Lower leg skin (tissue), 4 donors: ENCODE measurements around the gene ARL17B. TPM values are rescaled to one million over a fixed set of nuclear protein-coding genes. Genes with fewer than 3 reads are reported as not detected.
"Not testable (repeated sequence)": the region's sequence is repeated elsewhere in the genome, so short reads cannot be mapped to it uniquely, and the experiment has no call there.

Source experiments
- DNase-seq, 2 donors: peaks; one replicate each; pipeline ENCODE4 v3.0.0-alpha.2; 2019; ENCODE audit warnings: low spot score in 2 of 2
- H3K4me3 ChIP-seq: fragments of 200-600 bp; sonication (generic); 2 replicates; pipeline ENCODE4 v1.5.1; 2017; ENCODE audit warnings: mild to moderate bottlenecking, low read depth; ENCODE audit not compliant: poor library complexity, severe bottlenecking
- CTCF ChIP-seq, 3 donors: fragments of 450-650 bp; IDR thresholded peaks; one replicate each; pipeline ENCODE4 v1.5.1; 2016; ENCODE audit warnings: antibody characterized with exemption in 3 of 3, mild to moderate bottlenecking in 3 of 3, moderate library complexity in 2 of 3
- POLR2A ChIP-seq, 2 donors: fragments of 450-650 bp; IDR thresholded peaks; one replicate each; pipeline ENCODE4 v1.6.1; 2016 to 2017; ENCODE audit warnings: antibody characterized with exemption in 2 of 2, mild to moderate bottlenecking in 1 of 2, moderate library complexity in 1 of 2
- WGBS, 2 donors: methylation state at CpG; one replicate each; pipeline ENCODE4 v1.1.5; 2018; 5-methylcytosine and 5-hydroxymethylcytosine counted together
- intact Hi-C: fragments of 100-400 bp; cut with DNase I; formaldehyde crosslinking; loops from one replicate; pipeline ENCODE4 v1.15.0; 2023; ENCODE audit warnings: low total_unique reads
- total RNA-seq, 4 donors: library from RNA; depleted of rRNA; stranded (reverse); fragments of >200 nt; gene quantifications; one replicate each; pipeline ENCODE4 v1.1.0, GENCODE V29; 2016

The ARL17B gene
- total RNA-seq, 4 donors from 2014 or later: 8.5 to 18.6 (median 12.1) TPM

- DNase-seq: no peak
- TF ChIP-seq CTCF (IDR thresholded peaks at IDR 0.05) (no peak), POLR2A (IDR thresholded peaks at IDR 0.05) (no peak)
- 51 to 55% methylated on average over 3 of the region's 3 CpGs for WGBS, 2 donors
- H3K4me3 ChIP-seq: no peak overlapping the region
- intact Hi-C loops: no loop called here
Observed at GRCh38 chr17:46264456-46265198, 96.9 kb downstream of the ARL17B start.

- intact Hi-C loops: no loop called here
- TF ChIP-seq POLR2A (IDR thresholded peaks at IDR 0.05): no peak
- no peak for TF ChIP-seq CTCF (IDR thresholded peaks at IDR 0.05)
- WGBS, 2 donors: 89 to 90% methylated on average over 8 of the region's 8 CpGs
- no peak overlapping the region for H3K4me3 ChIP-seq
- no peak for DNase-seq
Observed at GRCh38 chr17:46262271-46262670, 99.3 kb downstream of the ARL17B start.

- 1 to 4% methylated on average over 10 to 11 of the region's 62 CpGs for WGBS, 2 donors
- intact Hi-C loops, DNase-seq, H3K4me3 ChIP-seq: not testable (repeated sequence)
Observed at GRCh38 chr17:46259845-46260661, 101.5 kb downstream of the ARL17B start.

- H3K4me3 ChIP-seq, DNase-seq, intact Hi-C loops: not testable (repeated sequence)
- 67 to 89% methylated on average over 1 of the region's 1 CpG for WGBS, 2 donors
Observed at GRCh38 chr17:46256369-46256768, 105.2 kb downstream of the ARL17B start.

- H3K4me3 ChIP-seq, DNase-seq, intact Hi-C loops: not testable (repeated sequence)
- 90 to 94% methylated on average over 5 to 6 of the region's 6 CpGs for WGBS, 2 donors
Observed at GRCh38 chr17:46254215-46254614, 107.4 kb downstream of the ARL17B start.

GRCh38 chr17:46253722-46254121 lies 107.8 kb downstream of the ARL17B start:
- 33 to 37% methylated on average over 8 of the region's 8 CpGs for WGBS, 2 donors
- H3K4me3 ChIP-seq, DNase-seq, intact Hi-C loops: not testable (repeated sequence)

- H3K4me3 ChIP-seq, intact Hi-C loops, DNase-seq: not testable (repeated sequence)
- 90 to 95% methylated on average over 16 to 28 of the region's 31 CpGs for WGBS, 2 donors
Observed at GRCh38 chr17:46252804-46253203, 108.8 kb downstream of the ARL17B start.

- WGBS, 2 donors: 93 to 94% methylated on average over 3 of the region's 3 CpGs
- DNase-seq, intact Hi-C loops, H3K4me3 ChIP-seq: not testable (repeated sequence)
Observed at GRCh38 chr17:46249153-46249552, 112.4 kb downstream of the ARL17B start.

- WGBS, 2 donors: 67 to 94% methylated on average over 1 to 3 of the region's 14 CpGs
- DNase-seq, H3K4me3 ChIP-seq, intact Hi-C loops: not testable (repeated sequence)
Observed at GRCh38 chr17:46244949-46245768, 116.4 kb downstream of the ARL17B start.

GRCh38 chr17:46244339-46244913 lies 117.1 kb downstream of the ARL17B start:
- 88 to 94% methylated on average over 6 to 7 of the region's 27 CpGs for WGBS, 2 donors
- DNase-seq, H3K4me3 ChIP-seq, intact Hi-C loops: not testable (repeated sequence)

GRCh38 chr17:46243928-46244327 lies 117.6 kb downstream of the ARL17B start:
- intact Hi-C loops, DNase-seq, H3K4me3 ChIP-seq: not testable (repeated sequence)
- WGBS, 2 donors: 96 to 97% methylated on average over 11 of the region's 23 CpGs

GRCh38 chr17:46243505-46243904 lies 118.1 kb downstream of the ARL17B start:
- H3K4me3 ChIP-seq, intact Hi-C loops, DNase-seq: not testable (repeated sequence)
- WGBS, 2 donors: 20% methylated on average over 24 of the region's 38 CpGs; no CpG with 5 or more reads in 1 of the 2 donors
